Endothelial cell of hepatic sinusoid (primary cell): ENCODE measurements around the gene JUP.

Experiments
- in situ Hi-C: cut with HindIII; loops from 2 replicates; pipeline ENCODE4 v1.10.0; 2017; ENCODE audit warnings: low sequenced_read_pairs

Gene JUP

GRCh38 chr17:41810659-41811548 lies 24.4 kb upstream of the JUP start:
- in situ Hi-C loops = no loop called here

GRCh38 chr17:41806685-41807445 lies 20.4 kb upstream of the JUP start:
- in situ Hi-C loops = loop anchor here (5.0 to 10.0 kb wide), 2 partner anchors 50 to 252 kb away; no protein-coding TSS in a partner anchor

GRCh38 chr17:41803049-41804020 lies 16.8 kb upstream of the JUP start:
- in situ Hi-C loops = loop anchor here (5.0 to 10.0 kb wide), 2 partner anchors 86 to 249 kb away; no protein-coding TSS in a partner anchor

- in situ Hi-C loops = loop anchor here (5.0 to 10.0 kb wide), 2 partner anchors 84 to 247 kb away; no protein-coding TSS in a partner anchor
Observed at GRCh38 chr17:41801374-41802271, 15.1 kb upstream of the JUP start.

GRCh38 chr17:41800601-41801373 lies 14.3 kb upstream of the JUP start:
- in situ Hi-C loops = loop anchor here (5.0 to 10.0 kb wide), 2 partner anchors 83 to 246 kb away; no protein-coding TSS in a partner anchor

GRCh38 chr17:41799366-41799765 lies 12.9 kb upstream of the JUP start:
- in situ Hi-C loops = no loop called here

GRCh38 chr17:41797377-41797776 lies 10.9 kb upstream of the JUP start:
- in situ Hi-C loops = no loop called here

GRCh38 chr17:41796121-41796895 lies 9.8 kb upstream of the JUP start:
- in situ Hi-C loops = no loop called here

GRCh38 chr17:41794540-41794975 lies 8.0 kb upstream of the JUP start:
- in situ Hi-C loops = no loop called here

- in situ Hi-C loops = no loop called here
Observed at GRCh38 chr17:41793784-41794539, 7.5 kb upstream of the JUP start.

GRCh38 chr17:41792845-41793783 lies 6.6 kb upstream of the JUP start:
- in situ Hi-C loops = no loop called here

GRCh38 chr17:41787021-41787418 lies 509 bp upstream of the JUP start:
- in situ Hi-C loops = no loop called here

- in situ Hi-C loops = no loop called here
Observed at GRCh38 chr17:41785859-41786226, 668 bp downstream of the JUP start.

GRCh38 chr17:41785091-41785858 lies 1.2 kb downstream of the JUP start:
- in situ Hi-C loops = no loop called here

- in situ Hi-C loops = no loop called here
Observed at GRCh38 chr17:41784207-41784744, 2.2 kb downstream of the JUP start.
